ENCODE data around the gene SELENOO.
"Not testable (repeated sequence)": the region's sequence is repeated elsewhere in the genome, so short reads cannot be mapped to it uniquely, and the experiment has no call there.

The SELENOO gene

DNA sequence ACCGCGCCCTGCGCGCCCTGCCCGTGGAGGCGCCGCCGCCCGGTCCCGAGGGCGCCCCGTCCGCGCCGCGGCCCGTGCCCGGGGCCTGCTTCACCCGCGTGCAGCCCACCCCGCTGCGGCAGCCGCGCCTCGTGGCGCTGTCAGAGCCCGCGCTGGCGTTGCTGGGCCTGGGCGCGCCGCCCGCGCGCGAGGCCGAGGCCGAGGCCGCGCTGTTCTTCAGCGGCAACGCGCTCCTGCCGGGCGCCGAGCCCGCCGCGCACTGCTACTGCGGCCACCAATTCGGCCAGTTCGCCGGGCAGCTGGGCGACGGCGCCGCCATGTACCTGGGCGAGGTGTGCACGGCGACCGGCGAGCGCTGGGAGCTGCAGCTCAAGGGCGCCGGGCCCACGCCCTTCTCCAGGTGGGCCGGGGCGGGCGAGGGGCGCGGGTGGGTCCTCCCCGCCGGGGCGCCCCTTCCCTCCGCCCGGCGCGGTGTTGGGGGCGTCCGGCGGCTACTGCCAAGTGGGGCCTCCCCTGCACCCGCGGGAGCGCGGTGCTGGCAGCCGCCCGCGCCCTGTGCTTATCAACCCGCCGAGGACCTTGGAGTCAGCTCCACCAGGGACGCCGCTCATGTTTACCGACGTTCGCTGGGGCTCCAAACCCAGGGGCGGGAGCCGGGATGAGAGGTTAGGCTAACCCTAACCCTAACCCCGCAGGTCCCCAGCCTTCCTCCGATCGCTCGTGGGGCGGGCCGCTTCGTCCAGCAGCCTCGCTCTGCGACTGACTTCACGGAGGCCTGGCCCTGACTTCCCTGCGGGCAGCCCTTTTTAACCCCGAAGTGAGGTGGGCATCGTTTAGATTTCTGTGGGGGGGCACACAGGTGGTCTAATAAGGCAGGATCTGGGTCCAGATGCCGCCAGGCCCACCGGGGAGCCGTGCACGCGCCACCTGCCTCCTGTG is 649 bp downstream of the SELENOO start:
- DNase-seq (ENCODE audit: low spot score) = peak; percentile 28

DNA sequence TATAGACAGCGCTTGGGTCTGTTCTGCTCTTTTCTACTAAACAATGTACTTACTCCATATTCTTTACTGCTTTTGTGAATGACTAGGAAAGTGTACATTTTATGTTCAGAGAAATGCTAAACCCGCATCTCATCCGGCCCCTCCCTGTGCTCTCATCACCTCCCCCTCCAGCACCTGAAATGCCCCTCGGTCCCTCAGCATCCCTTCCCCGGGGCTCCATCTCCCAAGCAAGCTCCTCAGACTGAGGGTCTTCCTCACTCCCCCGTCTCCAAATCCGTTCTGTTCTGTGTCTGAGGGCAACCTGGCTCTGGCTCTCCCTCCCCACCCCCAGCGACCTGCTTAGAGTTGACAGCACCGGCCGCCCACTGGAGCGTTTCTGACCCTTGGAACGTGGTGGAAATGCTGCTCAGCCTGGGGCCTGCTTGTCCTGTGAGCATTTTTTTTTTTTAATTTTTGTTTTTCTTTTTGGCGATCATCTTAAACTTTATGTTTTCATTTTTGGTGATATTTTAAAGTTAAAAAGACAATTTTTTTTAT is 1.4 kb downstream of the SELENOO start:
- DNase-seq (ENCODE audit: low spot score) = no peak

DNA sequence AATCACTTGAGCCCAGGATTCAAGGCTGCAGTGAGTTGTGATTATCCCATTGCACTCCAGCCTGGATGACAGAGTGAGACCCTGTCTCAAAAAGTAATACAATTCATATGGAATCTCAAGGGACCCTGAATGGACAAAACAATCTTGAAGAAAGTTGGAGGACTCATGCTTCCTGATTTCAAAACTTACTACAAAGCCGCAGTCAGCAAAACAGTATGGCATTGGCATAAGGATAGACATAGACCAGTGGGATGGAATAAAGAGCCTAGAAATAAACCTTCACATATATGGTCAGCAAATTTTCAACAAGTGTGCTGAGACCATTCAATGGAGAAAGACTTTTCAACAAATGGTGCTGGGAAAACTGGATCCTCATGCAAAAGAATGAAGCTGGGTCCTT is 2.5 kb downstream of the SELENOO start:
- no peak for DNase-seq (ENCODE audit: low spot score)

DNA sequence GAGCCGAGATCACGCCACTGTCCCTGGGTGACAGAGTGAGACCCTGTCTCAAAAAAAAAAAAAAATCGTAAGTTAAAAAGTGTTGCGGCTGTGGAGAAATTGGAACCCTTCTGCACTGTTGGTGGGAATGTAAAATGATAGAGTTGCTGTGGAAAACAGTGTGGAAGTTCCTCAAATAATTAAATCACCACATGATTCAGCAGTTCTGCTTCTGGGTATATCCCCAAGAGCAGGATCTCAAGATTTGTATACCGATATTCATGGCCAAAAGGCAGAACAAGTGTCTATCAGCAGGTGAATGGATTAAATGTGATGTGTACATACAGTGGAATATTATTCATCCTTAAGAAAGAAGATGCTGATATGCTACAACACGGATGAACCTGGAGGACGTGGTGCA is 3.8 kb downstream of the SELENOO start:
- DNase-seq (ENCODE audit: low spot score) = no peak

DNA sequence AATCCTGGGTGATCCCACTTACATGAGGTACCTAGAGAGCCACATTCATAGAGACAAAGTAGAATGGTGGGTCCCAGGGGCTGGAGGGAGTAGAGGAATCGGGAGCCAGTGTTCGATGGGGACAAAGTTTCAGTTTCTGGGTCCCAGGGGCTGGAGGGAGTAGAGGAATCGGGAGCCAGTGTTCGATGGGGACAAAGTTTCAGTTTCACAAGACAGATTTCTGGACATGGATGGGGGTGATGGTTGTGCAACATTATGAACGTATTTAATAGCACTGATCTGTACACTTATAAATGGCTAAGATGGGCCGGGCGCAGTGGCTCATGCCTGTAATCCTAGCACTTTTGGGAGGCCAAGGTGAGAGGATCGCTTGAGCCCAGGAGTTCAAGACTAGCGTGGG is 4.2 kb downstream of the SELENOO start:
- DNase-seq (ENCODE audit: low spot score) = not testable (repeated sequence)

DNA sequence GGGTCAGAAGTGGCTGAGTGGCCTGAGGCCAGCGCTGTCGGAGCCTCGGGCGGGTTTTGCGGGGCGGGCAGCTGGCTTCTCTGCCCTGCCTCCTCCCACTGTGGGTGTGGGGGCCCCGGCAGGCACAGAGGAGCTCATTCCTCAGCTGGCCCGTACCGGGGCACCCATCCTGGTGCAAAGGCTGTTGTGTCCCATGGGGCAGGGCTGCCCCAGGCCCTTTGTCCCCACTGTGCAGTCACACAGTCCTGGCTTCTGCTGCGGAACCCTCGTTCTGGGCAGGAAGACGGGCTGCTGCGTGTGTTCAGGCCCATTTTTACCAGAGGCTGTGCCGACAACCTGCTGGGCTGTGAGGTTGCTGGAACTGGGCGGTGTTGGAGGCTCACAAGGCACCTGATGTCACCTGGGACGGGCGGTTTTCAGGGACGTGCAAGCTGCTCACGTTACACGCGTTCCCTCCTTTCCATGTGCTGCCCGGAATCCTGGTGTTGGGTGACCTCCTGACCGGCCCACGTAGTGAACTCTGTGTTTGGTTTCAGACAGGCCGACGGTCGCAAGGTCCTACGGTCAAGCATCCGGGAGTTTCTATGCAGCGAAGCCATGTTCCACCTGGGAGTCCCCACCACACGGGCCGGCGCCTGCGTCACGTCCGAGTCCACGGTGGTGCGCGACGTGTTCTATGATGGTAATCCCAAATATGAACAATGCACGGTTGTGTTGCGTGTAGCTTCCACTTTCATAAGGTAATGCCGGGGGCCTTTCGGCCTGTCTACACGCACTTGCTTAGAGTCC is 5.2 kb downstream of the SELENOO start:
- no peak for DNase-seq (ENCODE audit: low spot score)

DNA sequence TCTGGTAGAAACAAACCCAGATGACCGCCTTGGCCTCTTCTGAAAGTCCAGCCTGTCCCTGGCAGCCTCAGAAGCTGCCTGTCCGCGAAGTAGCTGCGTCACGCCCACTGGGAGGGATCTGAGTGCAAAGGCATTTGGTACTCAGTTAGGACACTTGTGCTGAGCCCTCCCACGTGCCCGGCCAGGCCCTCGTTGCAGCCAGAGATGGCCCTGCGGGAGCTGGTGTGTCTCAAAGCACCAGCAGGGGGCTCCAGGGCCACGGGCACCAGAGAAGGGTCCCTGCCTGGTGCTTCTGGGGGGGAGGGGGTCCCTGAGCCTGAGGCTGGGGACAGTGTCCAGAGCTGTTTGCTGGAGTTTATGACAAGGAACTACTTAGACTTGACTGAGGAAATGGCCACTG is 5.8 kb downstream of the SELENOO start:
- DNase-seq (ENCODE audit: low spot score) = no peak

DNA sequence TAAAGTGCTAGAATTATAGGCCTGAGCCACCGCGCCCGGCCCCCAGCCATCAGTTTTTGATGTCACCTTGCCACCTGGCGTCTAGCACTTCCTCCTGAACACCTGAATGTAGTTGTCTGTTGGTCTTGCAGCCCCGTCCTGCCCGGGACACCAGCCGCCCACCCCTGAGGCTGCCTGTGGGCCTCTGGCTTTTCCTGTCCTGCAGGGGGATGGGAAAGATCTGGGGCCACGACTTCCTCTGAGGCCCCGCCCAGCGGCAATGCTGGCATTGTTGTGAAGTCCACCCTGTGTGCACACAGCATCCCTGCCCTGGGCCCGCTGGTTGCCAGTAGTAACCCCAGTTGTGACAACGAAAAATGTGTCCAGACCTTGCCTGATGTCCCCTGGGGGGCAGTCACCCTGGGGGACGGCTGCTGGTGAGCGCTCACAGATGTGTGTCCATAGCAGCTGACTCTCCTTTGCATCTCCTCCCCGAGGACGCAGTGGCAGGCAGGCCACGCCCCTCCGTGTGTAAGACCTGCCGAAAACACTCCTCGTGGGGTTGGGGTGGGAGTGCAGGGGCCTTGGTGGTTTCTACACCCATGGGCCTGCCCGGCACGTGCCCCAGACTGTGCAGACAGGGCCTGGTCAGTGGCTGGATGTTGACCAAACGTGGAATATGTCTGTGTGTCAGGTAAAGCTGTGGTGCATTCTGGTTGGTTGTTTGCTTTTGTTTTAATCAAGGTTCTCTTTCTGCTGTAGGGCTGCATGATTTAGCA is 6.8 kb downstream of the SELENOO start:
- no peak for DNase-seq (ENCODE audit: low spot score)

DNA sequence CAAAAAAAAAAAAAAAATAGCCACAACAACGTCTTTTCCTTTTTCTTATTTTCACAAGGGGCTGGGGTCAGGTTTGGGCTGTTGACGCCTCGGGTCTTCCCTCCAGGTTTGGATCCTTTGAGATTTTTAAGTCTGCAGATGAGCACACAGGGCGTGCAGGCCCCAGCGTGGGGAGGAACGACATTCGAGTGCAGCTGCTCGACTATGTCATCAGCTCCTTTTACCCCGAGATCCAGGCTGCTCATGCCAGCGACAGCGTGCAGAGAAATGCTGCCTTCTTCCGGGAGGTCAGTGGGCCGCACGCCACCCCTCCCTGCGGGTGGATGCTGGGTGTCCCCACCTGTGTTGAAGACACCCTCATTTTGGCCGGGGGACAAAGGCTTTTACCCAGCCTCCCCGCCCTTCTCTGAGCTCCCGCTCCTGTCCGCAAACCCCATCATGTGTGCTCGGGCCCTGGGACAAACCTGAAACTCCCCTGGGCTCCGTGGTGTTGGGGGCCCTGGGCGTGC is 7.7 kb downstream of the SELENOO start:
- DNase-seq (ENCODE audit: low spot score) = no peak

DNA sequence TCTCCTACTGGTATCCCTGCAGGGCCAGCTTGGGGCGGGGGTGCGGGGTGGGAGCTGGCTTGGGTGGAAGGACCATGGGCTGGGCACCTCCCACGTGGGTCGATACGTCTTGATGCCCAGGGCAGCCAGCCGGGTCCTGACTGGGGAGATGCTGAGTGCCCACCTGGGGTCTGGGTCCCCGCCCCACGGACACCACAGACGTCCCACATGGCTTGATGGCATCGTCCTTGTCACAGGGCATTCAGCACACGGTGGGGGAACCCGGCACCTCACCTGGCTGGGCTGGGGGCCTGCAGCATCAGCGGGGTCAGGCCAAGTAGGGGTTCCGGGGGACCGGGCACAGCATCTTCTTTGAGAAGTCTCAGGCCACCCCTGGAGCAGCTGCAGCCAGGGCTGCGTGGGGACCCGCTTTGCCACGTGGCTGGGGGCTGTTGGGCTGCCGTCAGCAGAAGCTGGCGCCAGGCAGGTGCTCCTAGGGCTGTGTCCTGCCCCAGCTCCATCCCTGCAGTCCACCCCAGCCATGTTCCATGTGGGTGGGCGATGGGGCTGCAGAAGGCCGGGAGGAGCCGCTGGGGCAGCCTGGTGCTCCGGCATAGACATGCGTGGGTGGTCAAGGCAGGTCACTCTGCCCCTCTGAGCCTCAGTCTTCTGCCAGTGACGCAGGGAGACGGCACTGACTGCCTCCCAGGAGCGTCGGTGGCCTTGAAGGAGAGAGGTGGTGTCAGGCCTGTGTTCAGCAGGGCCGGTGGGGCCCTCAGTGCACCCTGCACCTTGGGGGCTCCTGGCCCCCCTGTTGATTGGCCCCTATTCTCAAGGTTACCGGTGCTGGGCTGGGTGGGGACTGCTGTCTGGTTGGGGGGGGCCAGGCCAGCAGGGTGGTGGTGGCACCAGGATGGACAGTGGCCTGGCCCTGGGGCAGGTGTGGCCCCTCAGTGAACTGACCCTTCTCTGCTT is 8.4 kb downstream of the SELENOO start:
- no peak for DNase-seq (ENCODE audit: low spot score)

DNA sequence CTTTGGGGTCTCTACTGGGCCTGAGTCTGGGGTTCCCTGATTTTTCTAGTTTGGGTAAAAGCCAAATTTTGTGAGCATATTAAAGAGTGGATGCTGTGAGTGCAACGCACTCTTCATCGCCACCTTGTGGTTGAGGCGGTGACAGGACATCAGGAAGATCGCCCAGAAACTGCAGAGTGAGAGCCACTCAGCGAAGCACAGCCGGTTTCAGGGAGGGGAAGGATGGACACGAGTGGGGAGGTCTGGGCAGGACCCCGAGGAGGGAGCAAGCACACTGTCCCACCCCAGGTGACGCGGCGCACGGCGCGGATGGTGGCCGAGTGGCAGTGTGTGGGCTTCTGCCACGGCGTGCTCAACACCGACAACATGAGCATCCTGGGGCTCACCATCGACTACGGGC is 9.1 kb downstream of the SELENOO start:
- peak; percentile 65 for DNase-seq (ENCODE audit: low spot score)

DNA sequence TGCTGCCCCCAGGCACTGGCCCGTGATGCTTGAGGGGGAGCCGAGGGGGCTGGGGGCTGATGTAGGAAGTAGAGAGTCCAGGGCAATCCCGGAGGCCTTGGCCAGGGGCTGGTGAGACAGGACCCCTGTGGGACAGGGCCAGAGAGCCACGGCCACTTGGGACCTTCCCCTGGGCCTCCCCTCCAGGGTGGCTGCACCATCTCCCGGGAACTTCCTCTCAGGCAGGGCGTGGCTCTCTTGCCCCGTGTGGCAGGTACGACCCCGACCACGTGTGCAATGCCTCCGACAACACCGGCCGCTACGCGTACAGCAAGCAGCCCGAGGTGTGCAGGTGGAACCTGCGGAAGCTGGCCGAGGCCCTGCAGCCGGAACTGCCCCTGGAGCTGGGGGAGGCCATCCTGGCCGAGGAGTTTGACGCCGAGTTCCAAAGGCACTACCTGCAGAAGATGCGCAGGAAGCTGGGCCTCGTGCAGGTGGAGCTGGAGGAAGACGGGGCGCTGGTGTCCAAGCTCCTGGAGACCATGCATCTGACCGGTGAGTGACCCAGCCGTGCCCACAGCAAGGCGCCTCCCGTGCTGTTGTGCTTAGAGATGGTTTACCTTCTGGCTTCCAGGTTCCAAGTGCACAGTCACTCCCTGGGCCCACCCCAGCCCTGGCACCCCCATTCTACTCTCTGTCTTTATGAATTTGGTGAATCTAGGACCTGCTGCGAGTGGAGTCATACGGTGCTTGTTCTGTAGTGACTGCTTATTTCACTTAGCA is 9.7 kb downstream of the SELENOO start:
- DNase-seq (ENCODE audit: low spot score) = no peak

DNA sequence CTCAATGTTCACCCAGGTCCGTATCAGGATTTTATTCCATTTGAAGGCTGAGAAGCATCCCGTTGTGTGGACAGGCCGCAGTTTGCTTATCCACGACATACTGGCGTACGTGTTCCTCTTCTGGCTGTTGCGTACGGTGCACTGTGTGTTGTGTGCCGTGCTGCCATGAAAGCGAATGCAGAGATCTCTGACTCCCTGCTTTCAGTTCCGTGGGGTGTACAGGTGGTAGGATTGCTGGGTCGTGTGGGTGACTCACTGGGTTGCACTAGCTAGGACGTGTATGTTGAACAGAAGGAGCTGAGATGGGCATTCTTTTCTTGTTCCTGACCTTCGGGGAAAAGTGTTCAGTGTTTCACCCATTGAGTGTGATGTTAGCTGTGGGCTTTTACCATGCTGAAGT is 10.3 kb downstream of the SELENOO start:
- DNase-seq (ENCODE audit: low spot score) = no peak

DNA sequence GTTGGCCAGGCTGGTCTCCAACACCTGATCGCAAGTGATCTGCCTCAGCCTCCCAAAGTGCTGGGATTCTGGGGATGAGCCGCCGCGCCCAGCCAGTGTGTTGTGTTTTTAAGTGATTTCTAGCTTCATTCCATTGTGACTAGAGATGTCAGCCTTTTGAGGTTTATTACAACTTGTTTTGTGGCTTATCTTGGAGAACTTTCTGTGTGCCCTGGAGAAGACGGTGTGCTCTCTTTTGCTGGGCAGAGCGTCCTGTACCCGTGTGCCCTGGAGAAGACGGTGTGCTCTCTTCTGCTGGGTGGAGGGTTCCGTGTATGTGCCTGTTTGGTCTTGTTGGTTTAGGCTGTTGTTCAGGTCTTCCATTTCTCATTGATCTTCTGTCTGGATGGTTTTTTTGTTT is 12.5 kb downstream of the SELENOO start:
- no peak for DNase-seq (ENCODE audit: low spot score)

DNA sequence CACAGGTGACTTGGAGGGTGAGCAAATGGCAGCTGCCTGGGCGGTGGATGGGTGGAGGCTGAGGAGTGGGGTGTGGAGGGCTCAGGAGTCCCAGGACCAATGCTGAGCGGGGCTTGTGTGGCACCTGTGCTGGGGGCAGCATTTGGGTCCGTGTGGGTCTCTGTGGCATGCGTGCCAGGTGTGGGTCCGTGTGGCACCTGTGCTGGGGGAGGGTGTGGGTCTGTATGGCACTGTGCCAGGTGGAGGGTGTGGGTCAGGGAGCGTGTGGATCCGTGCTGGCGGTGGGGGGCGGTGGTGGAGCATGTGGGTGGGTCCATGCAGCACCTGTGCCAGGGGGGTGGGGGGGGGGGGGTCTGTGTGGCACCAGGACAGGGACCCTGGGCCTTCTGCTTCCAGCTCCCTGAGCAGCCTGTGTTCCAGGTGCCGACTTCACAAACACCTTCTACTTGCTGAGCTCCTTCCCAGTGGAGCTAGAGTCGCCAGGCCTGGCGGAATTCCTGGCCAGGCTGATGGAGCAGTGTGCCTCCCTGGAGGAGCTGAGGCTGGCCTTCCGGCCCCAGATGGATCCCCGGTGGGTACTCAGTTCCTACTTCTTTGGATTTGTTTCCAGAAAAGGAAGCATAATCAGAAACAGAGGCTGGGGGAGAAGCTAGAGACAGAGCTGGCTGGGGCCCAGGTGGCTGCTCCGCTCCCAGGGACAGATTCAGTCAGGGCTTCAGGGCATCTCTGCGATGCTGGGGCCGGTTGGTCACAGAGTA is 14.7 kb downstream of the SELENOO start:
- no peak for DNase-seq (ENCODE audit: low spot score)

DNA sequence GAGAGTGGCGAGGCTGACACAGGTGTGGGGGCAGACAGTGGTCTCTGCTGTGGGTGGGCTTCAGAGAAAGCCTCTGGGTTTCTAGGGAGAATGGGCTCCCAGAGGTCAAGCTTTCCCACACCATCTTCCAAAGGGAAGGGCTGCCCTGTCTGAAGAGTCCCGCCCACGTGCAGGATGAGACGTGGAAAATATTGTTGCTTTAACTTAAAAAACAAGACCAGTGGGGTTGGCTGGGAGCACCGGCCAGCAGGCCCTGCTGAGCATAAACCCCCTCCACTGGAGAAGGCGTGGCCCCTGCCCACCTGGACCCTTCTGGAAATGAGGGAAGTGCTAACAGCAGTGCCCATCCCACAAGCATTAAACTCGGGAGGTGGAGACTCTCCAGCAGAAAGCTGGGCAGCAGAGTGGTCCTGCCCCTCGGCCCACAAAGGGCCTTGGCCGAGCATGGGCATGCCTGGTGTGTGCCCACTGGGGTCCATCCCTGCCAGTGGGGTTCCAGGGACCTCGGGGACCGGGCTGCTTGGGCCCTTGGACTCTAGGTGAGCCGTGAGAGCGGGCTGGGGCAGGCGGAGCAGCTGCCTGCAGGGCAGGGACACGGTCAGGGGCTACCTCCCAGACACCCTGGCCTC is 15.4 kb downstream of the SELENOO start:
- no peak for DNase-seq (ENCODE audit: low spot score)

DNA sequence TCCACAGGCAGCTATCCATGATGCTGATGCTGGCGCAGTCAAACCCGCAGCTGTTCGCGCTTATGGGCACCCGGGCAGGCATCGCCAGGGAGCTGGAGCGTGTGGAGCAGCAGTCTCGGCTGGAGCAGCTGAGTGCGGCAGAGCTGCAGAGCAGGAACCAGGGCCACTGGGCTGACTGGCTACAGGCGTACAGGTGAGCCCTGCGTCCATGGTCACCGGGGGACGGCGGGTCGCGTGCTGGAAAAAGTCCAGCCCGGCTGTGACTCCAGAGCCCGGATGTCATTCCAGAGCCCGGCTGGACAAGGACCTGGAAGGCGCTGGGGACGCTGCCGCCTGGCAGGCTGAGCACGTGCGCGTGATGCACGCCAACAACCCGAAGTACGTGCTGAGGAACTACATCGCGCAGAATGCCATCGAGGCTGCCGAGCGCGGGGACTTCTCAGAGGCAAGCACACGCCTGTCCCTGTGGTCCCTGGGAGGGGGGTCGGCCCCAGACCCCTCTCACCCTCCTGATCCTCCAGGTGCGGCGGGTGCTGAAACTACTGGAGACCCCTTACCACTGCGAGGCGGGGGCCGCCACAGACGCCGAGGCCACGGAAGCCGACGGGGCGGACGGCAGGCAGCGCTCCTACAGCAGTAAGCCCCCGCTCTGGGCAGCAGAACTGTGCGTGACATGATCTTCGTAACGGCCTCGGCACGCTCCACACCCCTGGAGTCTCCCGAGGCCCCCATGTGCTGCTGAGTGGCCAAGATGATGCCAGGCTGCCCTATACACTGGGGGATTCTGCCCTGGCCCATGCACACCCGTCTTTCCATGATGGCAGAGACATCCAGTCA is 16.1 kb downstream of the SELENOO start:
- DNase-seq (ENCODE audit: low spot score) = no peak
